ENCODE data around the gene ZNF266. TPM values are rescaled to one million over a fixed set of nuclear protein-coding genes. Genes with fewer than 3 reads are reported as not detected.

The ZNF266 gene
- total RNA-seq (2022; extraction: Qiagen RNA extraction) = 2.9 to 4.4 TPM (median 3.4 TPM) in 5 replicates

GRCh38 chr19:9435279-9436268 is at the start of gene ZNF266:
ZNF266 (minus strand) TSS chr19:9435573; CDS start chr19:9420089, 15,484 bp downstream.

DNA sequence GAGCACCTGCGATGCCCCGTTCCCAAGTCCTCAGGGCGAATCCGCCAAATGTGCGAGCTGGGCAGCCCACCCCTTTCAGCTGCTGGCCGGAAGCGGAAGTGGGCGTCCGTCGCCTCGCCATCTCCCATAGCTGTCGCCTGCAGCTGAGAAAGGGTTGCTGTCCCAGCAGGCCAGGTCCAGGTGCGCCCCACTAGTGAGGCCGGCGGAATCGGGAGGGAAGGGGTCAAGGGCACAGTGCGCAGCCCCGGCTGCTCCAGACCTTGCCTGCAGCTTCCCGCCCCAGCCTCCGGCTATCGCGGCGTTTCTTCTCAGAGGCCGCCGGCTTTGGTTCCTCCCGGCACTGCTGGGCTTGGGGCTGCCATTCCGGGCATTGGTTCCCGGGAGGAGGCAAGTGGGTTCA is 72.5 kb downstream of the ZNF266 start, which contains the start of gene ZNF177:
Gene ZNF177 (plus strand): TSS at position 109 of the 400 bp plus-strand sequence. CDS start 15,299 bp downstream, outside the sequence.

Other genes with a start within 250 kb of the ZNF266 start
- not detected in 5 replicates for gene OR7D4, start 216.0 kb downstream of the ZNF266 start, total RNA-seq (2022; extraction: Qiagen RNA extraction)
- not detected in 5 replicates for gene OR7E24, start 184.6 kb downstream of the ZNF266 start, total RNA-seq (2022; extraction: Qiagen RNA extraction)
- 0.85 to 1.4 TPM (median 1.3 TPM) in 5 replicates for gene ZNF699, start 125.7 kb downstream of the ZNF266 start, total RNA-seq (2022; extraction: Qiagen RNA extraction)
- gene ZNF559, start 111.4 kb downstream of the ZNF266 start, total RNA-seq (2022; extraction: Qiagen RNA extraction) = 4.5 to 5.6 TPM (median 4.7 TPM) in 5 replicates
- gene ZNF177, start 72.6 kb downstream of the ZNF266 start, total RNA-seq (2022; extraction: Qiagen RNA extraction) = 0.43 to 0.76 TPM (median 0.58 TPM) in 5 replicates
- gene ZNF560, start 63.0 kb upstream of the ZNF266 start, total RNA-seq (2022; extraction: Qiagen RNA extraction) = not detected in 5 replicates
- gene ZNF426, start 103.1 kb upstream of the ZNF266 start, total RNA-seq (2022; extraction: Qiagen RNA extraction) = 0.56 to 1.4 TPM (median 0.99 TPM) in 5 replicates
- 3.0 to 4.5 TPM (median 3.0 TPM) in 5 replicates for gene ZNF121, start 148.9 kb upstream of the ZNF266 start, total RNA-seq (2022; extraction: Qiagen RNA extraction)
- gene ZNF561, start 185.7 kb upstream of the ZNF266 start, total RNA-seq (2022; extraction: Qiagen RNA extraction) = 7.5 to 17.1 TPM (median 8.7 TPM) in 5 replicates
- gene ZNF562, start 239.5 kb upstream of the ZNF266 start, total RNA-seq (2022; extraction: Qiagen RNA extraction) = 5.2 to 9.3 TPM (median 5.9 TPM) in 5 replicates

Measured in A549 treated with Hydrocortisone at 1 μM for 4 hours (cell line).